Kidney (tissue), 14 donors: ENCODE measurements around the gene AP1G2. TPM values are rescaled to one million over a fixed set of nuclear protein-coding genes. Genes with fewer than 3 reads are reported as not detected.
A peak's percentile ranks its signal among the peaks of the same experiment; 100 is the strongest.

Source experiments
- DNase-seq, 5 donors: peaks; one replicate each; pipeline ENCODE4 v3.0.0-alpha.2; 2013 to 2020
- FAIRE-seq: peaks from 2 replicates; lab custom pipeline; 2012; peaks lifted over from hg19 to GRCh38; lab: Jason Lieb, UNC
- H3K27ac ChIP-seq, 2 donors: one replicate each; pipeline ENCODE4 v1.7.0; 2013; ENCODE audit warnings: low read depth in 2 of 2, low read length in 2 of 2, inconsistent platforms in 1 of 2
- H3K27me3 ChIP-seq: one replicate; pipeline ENCODE4 v1.7.1; 2013; ENCODE audit warnings: low read length, inconsistent platforms; ENCODE audit not compliant: control insufficient read depth, insufficient read depth
- H3K36me3 ChIP-seq, 3 donors: one replicate each; pipeline versions ENCODE4 v1.7.0 to v1.7.1; 2013; ENCODE audit warnings: low read length in 3 of 3, control low read depth in 1 of 3, inconsistent platforms in 1 of 3; ENCODE audit not compliant: insufficient read depth in 3 of 3, control insufficient read depth in 2 of 3
- H3K4me1 ChIP-seq, 3 donors: one replicate each; pipeline versions ENCODE4 v1.7.0 to v1.7.1; 2013; ENCODE audit warnings: low read length in 3 of 3, inconsistent platforms in 1 of 3, low read depth in 1 of 3; ENCODE audit not compliant: control insufficient read depth in 2 of 3, insufficient read depth in 2 of 3
- H3K4me3 ChIP-seq, 3 donors: one replicate each; pipeline versions ENCODE4 v1.7.0 to v1.8.1; 2013; ENCODE audit warnings: low read length in 3 of 3, control low read depth in 1 of 3, inconsistent platforms in 1 of 3
- H3K9ac ChIP-seq, 3 donors: one replicate each; pipeline versions ENCODE4 v1.7.0 to v1.7.1; 2013; ENCODE audit warnings: low read length in 3 of 3, control low read depth in 1 of 3, inconsistent platforms in 1 of 3
- H3K9me3 ChIP-seq, 3 donors: one replicate each; pipeline versions ENCODE4 v1.7.0 to v1.7.1; 2013; ENCODE audit warnings: low read length in 3 of 3, control low read depth in 1 of 3, inconsistent platforms in 1 of 3; ENCODE audit not compliant: control insufficient read depth in 2 of 3, insufficient read depth in 1 of 3
- intact Hi-C: fragments of 100-400 bp; cut with DNase I; formaldehyde crosslinking; loops from one replicate; pipeline ENCODE4 v1.11.1; 2022
- polyA plus RNA-seq: library from polyadenylated mRNA; stranded (reverse); fragments of 350-450 nt; fragmentation: Illumina TruSeq; extraction: RNeasy Lipid Tissue Mini Kit (QIAGEN cat#74804); gene quantifications from one replicate; pipeline ENCODE4 v1.2.3, GENCODE V29; 2014; ENCODE audit warnings: low read depth, low replicate concordance; ENCODE audit not compliant: insufficient read depth
- total RNA-seq: library from RNA; stranded (reverse); fragmentation: NEBNext Ultra II Directional; extraction: Animal tissue kit (Norgen Biotek cat#: 25700); gene quantifications from one replicate; pipeline ENCODE4 v1.2.1, GENCODE V29; 2021
- TF ChIP-seq, protein P1 (sequence below): IDR thresholded peaks from 3 replicates; pipeline ENCODE4 v1.5.1; 2012; ENCODE audit warnings: mild to moderate bottlenecking, moderate library complexity, borderline replicate concordance; ENCODE audit not compliant: insufficient read depth; ENCODE audit errors: extremely low read depth
- donor health status: control.
- donor health status: control.
- donor health status: control.
- donor health status: control.
- donor health status: control.
- donor health status: DM: yes; HTN: yes; CAD: no.
- donor health status: Normal renal cell carcinoma (clear cell type).

AP1G2 gene
- total and polyA plus RNA-seq, 2 donors from 2014 or later, result 56.7 to 123 TPM

DNA sequence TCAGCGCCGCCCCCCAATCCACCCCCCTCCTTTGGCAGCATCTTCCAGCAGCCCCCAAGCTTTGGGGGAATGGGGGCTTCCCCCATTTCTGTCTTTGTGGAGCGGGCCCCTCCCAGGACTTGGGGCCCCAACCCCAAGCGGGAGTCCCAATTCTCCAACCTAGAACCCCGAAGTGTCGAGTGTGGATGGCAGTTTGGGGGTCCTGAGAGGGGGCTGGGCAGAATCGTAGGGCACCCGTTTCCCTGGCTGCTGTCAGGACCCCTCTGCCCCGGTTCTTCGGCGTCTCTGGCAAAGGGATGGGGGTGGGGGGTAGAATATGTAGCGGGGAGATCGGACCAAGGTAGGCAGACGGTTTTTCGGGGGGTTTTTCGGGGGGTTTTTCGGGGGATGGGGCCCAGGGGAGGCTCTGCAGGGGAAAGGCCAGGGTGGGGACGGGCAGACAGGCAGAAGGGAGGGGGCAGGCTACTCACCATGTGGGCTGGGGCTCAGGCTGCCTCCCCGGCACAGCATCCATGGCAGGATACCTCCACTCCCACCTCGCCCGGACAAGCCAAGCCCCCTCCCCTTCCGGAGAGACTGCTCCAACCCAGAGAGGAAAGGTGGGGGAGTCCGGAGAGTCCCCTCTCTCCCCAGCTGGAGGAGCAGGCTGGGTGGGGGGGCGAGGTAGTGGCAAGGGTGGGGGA is 10.3 kb upstream of the AP1G2 start:
- H3K27ac ChIP-seq, result no peak overlapping the region
- intact Hi-C loops, result no loop called here
- no peak overlapping the region for H3K4me3 ChIP-seq
- H3K9ac ChIP-seq, result no peak overlapping the region
- peaks cover 0 to 2% (median 0%) of the 10 kb centered on the region in 3 donors for H3K4me1 ChIP-seq
- no peaks in the 10 kb centered on the region for H3K36me3 ChIP-seq
- H3K27me3 ChIP-seq, result peaks cover 9% of the 10 kb centered on the region
- no peak for FAIRE-seq
- TF ChIP-seq, protein P1, sequence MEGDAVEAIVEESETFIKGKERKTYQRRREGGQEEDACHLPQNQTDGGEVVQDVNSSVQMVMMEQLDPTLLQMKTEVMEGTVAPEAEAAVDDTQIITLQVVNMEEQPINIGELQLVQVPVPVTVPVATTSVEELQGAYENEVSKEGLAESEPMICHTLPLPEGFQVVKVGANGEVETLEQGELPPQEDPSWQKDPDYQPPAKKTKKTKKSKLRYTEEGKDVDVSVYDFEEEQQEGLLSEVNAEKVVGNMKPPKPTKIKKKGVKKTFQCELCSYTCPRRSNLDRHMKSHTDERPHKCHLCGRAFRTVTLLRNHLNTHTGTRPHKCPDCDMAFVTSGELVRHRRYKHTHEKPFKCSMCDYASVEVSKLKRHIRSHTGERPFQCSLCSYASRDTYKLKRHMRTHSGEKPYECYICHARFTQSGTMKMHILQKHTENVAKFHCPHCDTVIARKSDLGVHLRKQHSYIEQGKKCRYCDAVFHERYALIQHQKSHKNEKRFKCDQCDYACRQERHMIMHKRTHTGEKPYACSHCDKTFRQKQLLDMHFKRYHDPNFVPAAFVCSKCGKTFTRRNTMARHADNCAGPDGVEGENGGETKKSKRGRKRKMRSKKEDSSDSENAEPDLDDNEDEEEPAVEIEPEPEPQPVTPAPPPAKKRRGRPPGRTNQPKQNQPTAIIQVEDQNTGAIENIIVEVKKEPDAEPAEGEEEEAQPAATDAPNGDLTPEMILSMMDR, result no peak
- peak in 4 of 5 donors; percentile 60 to 84 (median 73) for DNase-seq
- no peaks in the 10 kb centered on the region for H3K9me3 ChIP-seq

DNA sequence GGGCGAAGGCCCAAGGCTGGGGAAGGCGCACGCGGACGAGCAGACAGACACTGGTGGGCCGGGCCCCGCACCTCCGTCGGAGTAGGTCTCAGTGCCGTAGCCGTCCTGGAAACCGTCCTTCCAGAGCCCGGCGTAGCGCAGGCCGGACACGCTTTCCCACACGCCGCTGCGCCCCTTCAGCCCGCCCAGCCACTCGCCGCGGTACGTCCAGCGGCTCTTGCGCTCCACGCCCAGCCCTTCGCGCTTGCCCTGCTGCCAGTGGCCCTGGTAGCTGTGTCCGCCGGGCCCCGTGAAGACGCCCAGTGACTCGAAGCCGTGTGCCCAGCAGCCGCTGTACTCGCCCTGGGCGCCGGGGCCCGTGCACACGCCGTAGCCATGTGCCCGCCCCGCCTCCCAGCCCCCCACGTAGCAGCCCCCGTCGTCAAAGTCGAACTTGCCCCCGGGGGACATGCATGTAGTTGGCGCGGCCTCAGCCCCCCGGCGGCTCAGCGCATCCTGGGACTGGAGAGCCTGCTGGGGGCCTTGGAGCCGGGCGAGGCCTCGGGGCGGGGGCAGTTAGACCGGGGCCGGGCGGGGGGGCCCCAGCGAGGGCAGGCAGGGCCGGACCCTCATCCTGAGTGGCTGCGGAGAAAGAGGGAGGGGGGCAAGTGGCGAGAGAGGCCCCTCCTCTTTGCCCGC is 9.6 kb upstream of the AP1G2 start:
- intact Hi-C loops, result no loop called here
- peak in 4 of 5 donors; percentile 56 to 79 (median 68) for DNase-seq
- Histone ChIP-seq H3K9ac (no peak overlapping the region), H3K4me3 (no peak overlapping the region), H3K36me3 (no peaks in the 10 kb centered on the region), H3K9me3 (no peaks in the 10 kb centered on the region), H3K4me1 (peaks cover 0 to 2% (median 0%) of the 10 kb centered on the region in 3 donors), H3K27me3 (peaks cover 9% of the 10 kb centered on the region), H3K27ac (no peak overlapping the region)
- FAIRE-seq, result no peak
- TF ChIP-seq, protein P1, result no peak

DNA sequence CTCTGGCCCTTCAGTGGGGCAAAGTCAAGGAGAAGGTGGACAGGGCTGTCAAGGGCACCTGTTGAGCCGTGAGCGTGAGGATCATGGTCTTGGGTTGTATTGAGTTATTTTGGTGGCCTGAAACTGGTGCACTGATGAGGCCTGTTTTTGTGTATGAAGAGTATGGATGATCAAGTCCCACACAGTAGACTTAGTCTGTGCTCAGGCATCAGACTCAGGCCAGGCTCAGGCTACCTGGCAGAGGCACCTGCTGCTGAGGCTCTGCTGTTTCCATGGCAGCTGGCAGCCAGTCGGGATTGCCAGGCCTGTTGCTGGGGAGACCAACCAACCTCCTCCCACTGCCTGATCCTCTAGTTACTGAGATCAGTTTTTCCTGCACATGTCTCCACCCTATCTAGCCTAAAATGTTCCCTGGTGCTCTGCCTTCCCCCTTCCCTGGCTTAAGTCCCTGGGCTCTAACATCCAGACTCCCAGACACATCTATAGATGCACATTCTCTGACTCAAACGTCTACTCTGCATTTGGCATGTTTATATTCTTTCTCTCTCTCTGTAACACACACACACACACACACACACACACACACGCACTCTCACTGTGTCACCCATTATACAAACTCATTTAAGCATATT is 5.9 kb upstream of the AP1G2 start:
- no peak for DNase-seq
- no peak for FAIRE-seq

More for the DNA sequence above, 5.9 kb upstream of the AP1G2 start:
- no peaks in the 10 kb centered on the region for H3K36me3 ChIP-seq
- no peak overlapping the region for H3K9ac ChIP-seq
- intact Hi-C loops, result no loop called here
- H3K27ac ChIP-seq, result peak overlapping the region in 1 of 2 donors; percentile 72
- TF ChIP-seq, protein P1, result no peak
- H3K9me3 ChIP-seq, result no peaks in the 10 kb centered on the region
- H3K4me1 ChIP-seq, result peaks cover 0 to 11% (median 0%) of the 10 kb centered on the region in 3 donors
- H3K4me3 ChIP-seq, result no peak overlapping the region
- H3K27me3 ChIP-seq, result peaks cover 9% of the 10 kb centered on the region
